Stomach (tissue), 4 donors: ENCODE measurements around the gene OR52H1.

Experiments
- CTCF ChIP-seq, 7 experiments: fragments of 450-650 bp in 4 of 7; fragments of 200-600 bp in 3 of 7; sonication (generic) in 3 of 7; IDR thresholded peaks; one replicate each; pipeline ENCODE4 v1.5.1; 2016 to 2019; ENCODE audit warnings: antibody characterized with exemption in 7 of 7, control low read depth in 2 of 7, mild to moderate bottlenecking in 1 of 7
- POLR2AphosphoS5 ChIP-seq, 3 donors: sonication (generic); formaldehyde crosslinking; IDR thresholded peaks; one replicate each; pipeline ENCODE4 v1.6.1; 2016; ENCODE audit warnings: antibody characterized with exemption in 3 of 3

GRCh38 chr11:5556596-5557188 is 8.4 kb upstream of the OR52H1 start:
- no peak for TF ChIP-seq POLR2AphosphoS5 (IDR thresholded peaks at IDR 0.05)
- no peak for TF ChIP-seq CTCF (IDR thresholded peaks at IDR 0.05)
